Lung (tissue), 16 donors: Measurements from ENCODE around the gene PALB2. TPM values are rescaled to one million over a fixed set of nuclear protein-coding genes. Genes with fewer than 3 reads are reported as not detected.

Experiments used
- ATAC-seq: fragments of 200-7000 bp; cut with Tn5 transposase; one replicate; pipeline ENCODE4 v1.9.1; 2020; ENCODE audit warnings: moderate number of reproducible peaks; ENCODE audit not compliant: insufficient read depth, low FRiP score
- DNase-seq, 3 donors: peaks; one replicate each; pipeline ENCODE4 v3.0.0-alpha.2; 2013 to 2017
- H3K27ac ChIP-seq, 2 donors: one replicate each; pipeline ENCODE4 v1.5.1; 2013; ENCODE audit warnings: mild to moderate bottlenecking in 2 of 2, moderate library complexity in 2 of 2, control low read depth in 1 of 2, inconsistent platforms in 1 of 2, low read depth in 1 of 2, low read length in 1 of 2
- H3K27me3 ChIP-seq, 3 donors: one replicate each; pipeline ENCODE4 v1.5.1; 2013; ENCODE audit warnings: low read length in 2 of 3; ENCODE audit not compliant: control insufficient read depth in 3 of 3, insufficient read depth in 3 of 3
- H3K36me3 ChIP-seq, 4 donors: one replicate each; pipeline ENCODE4 v1.5.1; 2013; ENCODE audit warnings: low read length in 4 of 4, mild to moderate bottlenecking in 1 of 4, moderate library complexity in 1 of 4; ENCODE audit not compliant: control insufficient read depth in 4 of 4, insufficient read depth in 4 of 4
- H3K4me1 ChIP-seq, 5 donors: one replicate each; pipeline ENCODE4 v1.5.1; 2013; ENCODE audit warnings: low read length in 5 of 5, mild to moderate bottlenecking in 2 of 5, moderate library complexity in 1 of 5; ENCODE audit not compliant: control insufficient read depth in 5 of 5, insufficient read depth in 5 of 5
- H3K4me3 ChIP-seq: one replicate; pipeline ENCODE4 v1.5.1; 2013; ENCODE audit warnings: mild to moderate bottlenecking, control low read depth, moderate library complexity
- H3K9ac ChIP-seq, 2 donors: one replicate each; pipeline ENCODE4 v1.5.1; 2013; ENCODE audit warnings: low read length in 2 of 2, control low read depth in 1 of 2; ENCODE audit not compliant: insufficient read depth in 1 of 2
- H3K9me3 ChIP-seq, 4 donors: one replicate each; pipeline ENCODE4 v1.5.1; 2013; ENCODE audit warnings: low read length in 3 of 4, mild to moderate bottlenecking in 1 of 4, moderate library complexity in 1 of 4; ENCODE audit not compliant: control insufficient read depth in 4 of 4, insufficient read depth in 3 of 4
- CTCF ChIP-seq: IDR thresholded peaks from 2 replicates; pipeline ENCODE4 v1.5.1; 2012; ENCODE audit warnings: mild to moderate bottlenecking; ENCODE audit errors: control extremely low read depth, extremely low read depth
- WGBS, 2 donors: extraction: QIAGEN DNeasy Blood & Tissue Kit; methylation state at CpG; one replicate each; pipeline ENCODE4 v1.1.7; 2013; 5-methylcytosine and 5-hydroxymethylcytosine counted together
- long read RNA-seq, 5 donors: transcript quantifications; one replicate each; lab custom pipeline, GENCODE V29; 2026
- polyA plus RNA-seq, 2 donors: library from polyadenylated mRNA; stranded (reverse); fragments of 200-250 nt; gene quantifications; one replicate each; pipeline ENCODE4 v1.2.1, GENCODE V29; 2013
- total RNA-seq, 2 donors: library from RNA; depleted of rRNA in 1 of 2; stranded (reverse); fragments of >200 nt in 1 of 2; gene quantifications; one replicate each; pipeline ENCODE4 v1.2.1, GENCODE V29; 2014 to 2021
- donor health status: control.
- donor health status: control.
- donor health status: Bipolar disorder and iron deficiency.
- donor health status: healthy.
- donor health status: DM: yes; HTN: yes; CAD: no.

PALB2 gene
- 10 to 100 TPM in 1 of 2 donors, 1 to 10 TPM in 1; 8.3 to 12.0 TPM for total RNA-seq
- polyA plus RNA-seq: 10 to 100 TPM in 1 of 2 donors, 1 to 10 TPM in 1; 6.3 to 12.9 TPM
- long read RNA-seq, donor 1: 0 reads
- long read RNA-seq, donor 2: 0 reads
- long read RNA-seq, donor 3: 0 reads
- long read RNA-seq, donor 4: 0 reads
- long read RNA-seq, donor 5, full-length matches to known transcripts: 1 of 1 reads
- long read RNA-seq, donor 5, partial matches to known transcripts: 0 of 1 reads
- long read RNA-seq, donor 5, other reads (novel, unspliced or antisense): 0 of 1 reads

GRCh38 chr16:23640931-23641765 is at the start of gene PALB2, which contains the start of gene DCTN5:
Gene PALB2, minus strand, starts transcription at chr16:23641310. Its CDS starts 153 bp downstream, at chr16:23641157.
Gene DCTN5, plus strand, starts transcription at chr16:23641466. Its CDS starts 77 bp downstream, at chr16:23641543.
- no peak for TF ChIP-seq CTCF
- Histone ChIP-seq H3K27me3 (no peaks in the 10 kb centered on the region), H3K9ac (peak within 1 kb of the TSS; percentile 65 to 91), H3K9me3 (no peaks in the 10 kb centered on the region), H3K4me3 (peak within 1 kb of the TSS; percentile 97), H3K36me3 (peaks cover 4 to 16% (median 10%) of the 10 kb centered on the region in 4 donors), H3K27ac (peak within 1 kb of the TSS; percentile 69 to 93), H3K4me1 (peaks cover 4 to 18% (median 8%) of the 10 kb centered on the region in 5 donors)
- DNase-seq: peak; percentile 93 to 96 (median 93)
- WGBS, 2 donors: 0% methylated on average over 62 to 64 of the region's 64 CpGs
- peak; percentile 99 for ATAC-seq

GRCh38 chr16:23689442-23690187 is 48.5 kb upstream of the PALB2 start:
- H3K27me3 ChIP-seq: no peaks in the 10 kb centered on the region
- 97% methylated on average over 36 of the region's 36 CpGs for WGBS, 2 donors
- DNase-seq: no peak
- no peak overlapping the region for H3K4me3 ChIP-seq
- no peak overlapping the region for H3K9ac ChIP-seq
- peaks cover 0 to 2% (median 0%) of the 10 kb centered on the region in 5 donors for H3K4me1 ChIP-seq
- TF ChIP-seq CTCF: no peak
- ATAC-seq: no peak
- H3K9me3 ChIP-seq: peaks cover 0 to 1% (median 0%) of the 10 kb centered on the region in 4 donors
- H3K27ac ChIP-seq: no peak overlapping the region
- H3K36me3 ChIP-seq: peaks cover 7 to 46% (median 38%) of the 10 kb centered on the region in 4 donors

GRCh38 chr16:23687034-23687808 is 46.1 kb upstream of the PALB2 start:
- no peak for TF ChIP-seq CTCF
- no peak overlapping the region for H3K27ac ChIP-seq
- H3K4me3 ChIP-seq: no peak overlapping the region
- H3K4me1 ChIP-seq: no peaks in the 10 kb centered on the region
- ATAC-seq: no peak
- DNase-seq: no peak
- peaks cover 0 to 1% (median 0%) of the 10 kb centered on the region in 4 donors for H3K9me3 ChIP-seq
- H3K9ac ChIP-seq: no peak overlapping the region
- H3K27me3 ChIP-seq: no peaks in the 10 kb centered on the region
- peaks cover 7 to 60% (median 49%) of the 10 kb centered on the region in 4 donors for H3K36me3 ChIP-seq
- 97% methylated on average over 16 of the region's 16 CpGs for WGBS, 2 donors
